SK-N-SH treated with all-trans-retinoic acid at 6 μM for 48 hours (cell line): ENCODE results near the gene C9orf50.

Source experiments
- ARNTL ChIP-seq: fragments of 450-650 bp; formaldehyde crosslinking; IDR thresholded peaks from 2 replicates; pipeline ENCODE4 v1.5.0; 2020; ENCODE audit warnings: low read depth, mild to moderate bottlenecking, moderate library complexity, borderline replicate concordance
- BACH2 ChIP-seq: fragments of 250-450 bp; sonication (Bioruptor Pico); IDR thresholded peaks from 2 replicates; pipeline ENCODE4 v1.9.0; 2021; ENCODE audit warnings: mild to moderate bottlenecking, borderline replicate concordance
- POU6F1 ChIP-seq: fragments of 250-450 bp; sonication (Bioruptor Pico); IDR thresholded peaks from 2 replicates; pipeline ENCODE4 v1.8.0; 2021; ENCODE audit warnings: low read depth, mild to moderate bottlenecking, moderate library complexity, borderline replicate concordance
- RARB ChIP-seq: fragments of 250-450 bp; sonication (Bioruptor Pico); IDR thresholded peaks from 2 replicates; pipeline ENCODE4 v1.8.0; 2021; ENCODE audit warnings: mild to moderate bottlenecking, moderate library complexity
- ZC3H10 ChIP-seq: fragments of 250-450 bp; sonication (Bioruptor Pico); IDR thresholded peaks from 2 replicates; pipeline ENCODE4 v1.5.1; 2021; ENCODE audit warnings: mild to moderate bottlenecking, moderate library complexity
- ZFP30 ChIP-seq: fragments of 450-650 bp; formaldehyde crosslinking; IDR thresholded peaks from 2 replicates; pipeline ENCODE4 v1.5.0; 2022; ENCODE audit warnings: mild to moderate bottlenecking, moderate library complexity
- ZNF8 ChIP-seq: fragments of 450-650 bp; formaldehyde crosslinking; IDR thresholded peaks from 2 replicates; pipeline ENCODE4 v1.5.0; 2020; ENCODE audit warnings: mild to moderate bottlenecking, moderate library complexity

GRCh38 chr9:129631674-129632129, 10.8 kb upstream of the C9orf50 start:
- TF ChIP-seq POU6F1 (no peak), ZFP30 (CRISPR knock-in tag) (no peak), ZC3H10 (CRISPR knock-in tag) (no peak), BACH2 (CRISPR knock-in tag) (no peak), ARNTL (CRISPR knock-in tag) (no peak), ZNF8 (CRISPR knock-in tag) (no peak), RARB (CRISPR knock-in tag) (no peak)
